H1 (cell line): ENCODE measurements around the gene ST8SIA5. TPM values are rescaled to one million over a fixed set of nuclear protein-coding genes. Genes with fewer than 3 reads are reported as not detected.

ENCODE experiments used
- CTCF ChIA-PET: fragments of 300-600 bp; sonication (Branson Sonifier 250); formaldehyde crosslinking; loops from one replicate; lab custom pipeline; 2021; ENCODE audit not compliant: partially characterized antibody; lab: Charles Lee
- POLR2A ChIA-PET: fragments of 300-600 bp; sonication (Branson Sonifier 250); formaldehyde crosslinking; loops from one replicate; lab custom pipeline; 2021; ENCODE audit warnings: inconsistent platforms; ENCODE audit not compliant: partially characterized antibody; lab: Charles Lee
- DNase-seq, 2 experiments: peaks; one replicate each; pipeline versions ENCODE4 v3.0.0 to v3.0.0-alpha.2; 2010 to 2022; ENCODE audit warnings: low spot score in 2 of 2, low read depth in 1 of 2, mixed read lengths in 1 of 2
- FAIRE-seq: peaks from 2 replicates; lab custom pipeline; 2011; peaks lifted over from hg19 to GRCh38; lab: Jason Lieb, UNC
- H2AFZ ChIP-seq: 2 replicates; pipeline ENCODE4 v1.8.1; 2012; ENCODE audit warnings: low read length, inconsistent platforms
- H2AK5ac ChIP-seq: 2 replicates; pipeline ENCODE4 v1.6.1; 2013; ENCODE audit warnings: low read depth, low read length
- H2BK120ac ChIP-seq: replicated peaks from 2 replicates; pipeline ENCODE3; 2013; ENCODE audit warnings: low read depth, low read length, inconsistent platforms
- H2BK12ac ChIP-seq: 2 replicates; pipeline ENCODE4 v1.6.1; 2013; ENCODE audit warnings: low read depth, low read length
- H2BK15ac ChIP-seq: 2 replicates; pipeline ENCODE4 v1.6.1; 2013; ENCODE audit warnings: low read length
- H2BK20ac ChIP-seq: 2 replicates; pipeline ENCODE4 v1.6.1; 2013; ENCODE audit warnings: low read length
- H2BK5ac ChIP-seq: 2 replicates; pipeline ENCODE4 v1.6.1; 2013; ENCODE audit warnings: low read depth, low read length
- H3K14ac ChIP-seq: 2 replicates; pipeline ENCODE4 v1.6.1; 2013; ENCODE audit warnings: inconsistent platforms; ENCODE audit not compliant: insufficient read length
- H3K18ac ChIP-seq: 2 replicates; pipeline ENCODE4 v1.6.1; 2013; ENCODE audit warnings: low read length; ENCODE audit errors: extremely low read depth
- H3K23ac ChIP-seq: 2 replicates; pipeline ENCODE4 v1.6.1; 2013; ENCODE audit warnings: inconsistent platforms; ENCODE audit not compliant: insufficient read length
- H3K23me2 ChIP-seq: 2 replicates; pipeline ENCODE4 v1.6.1; 2013; ENCODE audit warnings: low read depth, low read length
- H3K27ac ChIP-seq: 2 replicates; pipeline ENCODE4 v1.6.1; 2011; ENCODE audit warnings: low read depth, low read length, inconsistent platforms
- H3K27me3 ChIP-seq, 4 experiments: replicated peaks in 1 of 4; 1 replicate in 1 of 4; 2 replicates in 3 of 4; pipeline versions ENCODE4 v1.6.1 to v1.8.1; 2011 to 2013; ENCODE audit warnings: low read length in 3 of 4, mild to moderate bottlenecking in 3 of 4, inconsistent platforms in 2 of 4, mixed read lengths in 2 of 4, moderate library complexity in 1 of 4; ENCODE audit not compliant: control insufficient read depth in 3 of 4, insufficient read depth in 3 of 4; ENCODE audit errors: extremely low read depth in 1 of 4
- H3K36me3 ChIP-seq, 4 experiments: 2 replicates each; pipeline versions ENCODE4 v1.6.1 to v1.8.1; 2011 to 2013; ENCODE audit warnings: mild to moderate bottlenecking in 4 of 4, low read length in 3 of 4, moderate library complexity in 2 of 4, control low read depth in 1 of 4, inconsistent platforms in 1 of 4; ENCODE audit not compliant: insufficient read depth in 4 of 4, control insufficient read depth in 2 of 4
- H3K4ac ChIP-seq: replicated peaks from 2 replicates; pipeline ENCODE3; 2013; ENCODE audit warnings: low read length, low read depth, mixed read lengths, inconsistent platforms; ENCODE audit not compliant: insufficient read length
- H3K4me1 ChIP-seq, 4 experiments: replicated peaks in 1 of 4; 1 replicate in 1 of 4; 2 replicates in 3 of 4; pipeline versions ENCODE4 v1.6.1 to v1.8.1; 2011 to 2013; ENCODE audit warnings: low read length in 3 of 4, inconsistent platforms in 2 of 4, mixed read lengths in 1 of 4; ENCODE audit not compliant: insufficient read depth in 4 of 4, control insufficient read depth in 3 of 4
- H3K4me2 ChIP-seq, 2 experiments: 2 replicates each; pipeline versions ENCODE4 v1.6.1 to v1.8.1; 2011 to 2013; ENCODE audit warnings: low read depth in 2 of 2, low read length in 2 of 2, control low read depth in 1 of 2, inconsistent platforms in 1 of 2, mild to moderate bottlenecking in 1 of 2; ENCODE audit not compliant: insufficient read depth in 1 of 2
- H3K4me3 ChIP-seq, 4 experiments: fragments of 200-600, 300-600 bp in 1 of 4; sonication (generic), shearing (Covaris generic), sonication (Bioruptor Twin) in 1 of 4; 2 replicates each; pipeline versions ENCODE4 v1.5.1 to v1.8.1; 2011 to 2016; ENCODE audit warnings: low read length in 4 of 4, low read depth in 3 of 4, control low read depth in 2 of 4, inconsistent platforms in 2 of 4, mild to moderate bottlenecking in 2 of 4, mixed read lengths in 1 of 4, moderate library complexity in 1 of 4; ENCODE audit not compliant: insufficient read depth in 2 of 4; ENCODE audit errors: extremely low read depth in 1 of 4
- H3K56ac ChIP-seq: replicated peaks from 2 replicates; pipeline ENCODE3; 2013; ENCODE audit warnings: low read depth, mild to moderate bottlenecking, mixed read lengths, low read length, inconsistent platforms; ENCODE audit not compliant: insufficient read length
- H3K79me1 ChIP-seq: 2 replicates; pipeline ENCODE4 v1.6.1; 2013; ENCODE audit warnings: low read depth, low read length, control low read depth
- H3K79me2 ChIP-seq, 2 experiments: 2 replicates each; pipeline versions ENCODE4 v1.6.1 to v1.8.1; 2012 to 2013; ENCODE audit warnings: low read length in 2 of 2, mild to moderate bottlenecking in 2 of 2, inconsistent platforms in 1 of 2; ENCODE audit not compliant: insufficient read depth in 2 of 2, control insufficient read depth in 1 of 2
- H3K9ac ChIP-seq, 4 experiments: replicated peaks in 1 of 4; 1 replicate in 1 of 4; 2 replicates in 3 of 4; pipeline versions ENCODE4 v1.6.1 to v1.8.1; 2011 to 2013; ENCODE audit warnings: low read depth in 3 of 4, low read length in 3 of 4, control low read depth in 2 of 4, mild to moderate bottlenecking in 2 of 4, moderate library complexity in 2 of 4, inconsistent platforms in 1 of 4; ENCODE audit errors: extremely low read depth in 1 of 4
- H3K9me3 ChIP-seq, 2 experiments: 2 replicates each; pipeline versions ENCODE4 v1.6.1 to v1.8.1; 2012 to 2013; ENCODE audit warnings: mild to moderate bottlenecking in 2 of 2, moderate library complexity in 2 of 2, control low read depth in 1 of 2, inconsistent platforms in 1 of 2, low read depth in 1 of 2, low read length in 1 of 2, mixed read lengths in 1 of 2; ENCODE audit not compliant: insufficient read depth in 2 of 2
- H4K20me1 ChIP-seq, 2 experiments: replicated peaks in 1 of 2; 2 replicates each; pipeline versions ENCODE3 to v1.8.1; 2011 to 2013; ENCODE audit warnings: inconsistent platforms in 2 of 2, low read length in 2 of 2, mild to moderate bottlenecking in 1 of 2; ENCODE audit not compliant: insufficient read depth in 2 of 2, control insufficient read depth in 1 of 2
- H4K5ac ChIP-seq: 2 replicates; pipeline ENCODE4 v1.6.1; 2013; ENCODE audit warnings: low read length, low read depth, mixed read lengths, inconsistent platforms; ENCODE audit not compliant: insufficient read length
- H4K8ac ChIP-seq: 2 replicates; pipeline ENCODE4 v1.8.0; 2013; ENCODE audit warnings: mild to moderate bottlenecking, moderate library complexity, low read length, inconsistent platforms; ENCODE audit not compliant: insufficient read depth; ENCODE audit errors: extremely low read depth
- H4K91ac ChIP-seq: replicated peaks from 2 replicates; pipeline ENCODE3; 2013; ENCODE audit warnings: low read length, mixed read lengths, inconsistent platforms; ENCODE audit not compliant: insufficient read length
- E2F6 ChIP-seq: IDR thresholded peaks from 2 replicates; pipeline ENCODE4 v1.6.1; 2012; ENCODE audit warnings: inconsistent platforms
- GTF2F1 ChIP-seq: IDR thresholded peaks from 2 replicates; pipeline ENCODE4 v1.6.1; 2012; ENCODE audit warnings: low read depth, low read length, improper control_type of control experiment, borderline replicate concordance
- KDM4A ChIP-seq: IDR thresholded peaks from one replicate; pipeline ENCODE4 v1.7.1; 2012; ENCODE audit warnings: low read depth, mild to moderate bottlenecking, moderate library complexity, low read length, inconsistent platforms; ENCODE audit not compliant: severe bottlenecking
- SAP30 ChIP-seq: fragments of 300-600 bp; sonication (generic); IDR thresholded peaks from 2 replicates; pipeline ENCODE4 v1.7.1; 2012; ENCODE audit warnings: low read length, moderate library complexity, mild to moderate bottlenecking, inconsistent platforms; ENCODE audit not compliant: insufficient read depth, insufficient replicate concordance
- SIN3A ChIP-seq, 2 experiments: IDR thresholded peaks in 1 of 2; conservative IDR thresholded peaks in 1 of 2; 2 replicates each; pipeline ENCODE4 v1.6.1; 2011 to 2012; ENCODE audit warnings: low read length in 2 of 2, improper control_type of control experiment in 1 of 2, low read depth in 1 of 2, mild to moderate bottlenecking in 1 of 2
- SP4 ChIP-seq: IDR thresholded peaks from 2 replicates; pipeline ENCODE4 v1.6.1; 2012; ENCODE audit warnings: low read length, inconsistent platforms
- WGBS, 2 experiments: shearing (Covaris generic) in 1 of 2; methylation state at CpG; one replicate each; pipeline versions ENCODE4 v1.1.6 to v1.1.7; 2013 to 2015; ENCODE audit warnings: low lambda C conversion rate in 2 of 2, mixed read lengths in 2 of 2, inconsistent platforms in 1 of 2, low coverage in 1 of 2, missing lambda C conversion rate in 1 of 2; ENCODE audit not compliant: insufficient replicate concordance in 2 of 2, insufficient coverage in 1 of 2, insufficient read length in 1 of 2; ENCODE audit errors: extremely low coverage in 1 of 2, missing lambda C conversion rate in 1 of 2; 5-methylcytosine and 5-hydroxymethylcytosine counted together
- long read RNA-seq, 2 experiments: library from RNA in 1 of 2; library from capped mRNA in 1 of 2; stranded (forward); transcript quantifications; one replicate each; pipeline ENCODE4 v2.0.0, GENCODE V29; 2021; ENCODE audit warnings: inconsistent platforms in 1 of 2
- polyA minus RNA-seq, 3 experiments: library from RNA; depleted of rRNA, polyadenylated mRNA; stranded (reverse); fragments of >200 nt; gene quantifications; 1 replicate in 2 of 3; 2 replicates in 1 of 3; pipeline ENCODE4 v1.2.3, GENCODE V29; 2011
- polyA plus RNA-seq, 7 experiments: library from polyadenylated mRNA; depleted of rRNA in 3 of 7; stranded (reverse) in 5 of 7; unstranded in 2 of 7; fragments of >200 nt in 5 of 7; fragments of 200-250 nt in 2 of 7; gene quantifications; 1 replicate in 5 of 7; 2 replicates in 1 of 7; 4 replicates in 1 of 7; pipeline versions ENCODE4 v1.2.1 to v1.2.3, GENCODE V29; 2011 to 2013; ENCODE audit warnings: missing spikeins in 2 of 7, mixed read lengths in 2 of 7
- total RNA-seq: library from RNA; stranded (reverse); fragmentation: NEBNext Ultra II Directional; extraction: Animal tissue kit (Norgen Biotek cat#: 25700); gene quantifications from 2 replicates; pipeline ENCODE4 v1.2.1, GENCODE V29; 2021

ST8SIA5 gene, protein sequence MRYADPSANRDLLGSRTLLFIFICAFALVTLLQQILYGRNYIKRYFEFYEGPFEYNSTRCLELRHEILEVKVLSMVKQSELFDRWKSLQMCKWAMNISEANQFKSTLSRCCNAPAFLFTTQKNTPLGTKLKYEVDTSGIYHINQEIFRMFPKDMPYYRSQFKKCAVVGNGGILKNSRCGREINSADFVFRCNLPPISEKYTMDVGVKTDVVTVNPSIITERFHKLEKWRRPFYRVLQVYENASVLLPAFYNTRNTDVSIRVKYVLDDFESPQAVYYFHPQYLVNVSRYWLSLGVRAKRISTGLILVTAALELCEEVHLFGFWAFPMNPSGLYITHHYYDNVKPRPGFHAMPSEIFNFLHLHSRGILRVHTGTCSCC
- total RNA-seq = 6.3 and 7.0 TPM in 2 replicates
- 2.4 and 4.6 TPM in 2 replicates for polyA plus RNA-seq (2011; rRNA removed)
- polyA plus RNA-seq (2011; cell fraction: cytosol; rRNA removed) = 2.7 TPM
- polyA plus RNA-seq (2011; cell fraction: nucleus; rRNA removed) = 5.2 TPM
- polyA plus RNA-seq (2012, experiment 1 of 2) = 3.4 to 4.2 TPM (median 3.6 TPM) in 4 replicates
- polyA plus RNA-seq (2012, experiment 2 of 2) = 2.9 TPM
- polyA plus RNA-seq (2013, experiment 1 of 2) = 5.4 TPM
- polyA plus RNA-seq (2013, experiment 2 of 2) = 5.7 TPM
- 3.9 and 4.3 TPM in 2 replicates for polyA minus RNA-seq (2011; rRNA and poly(A)+ RNA removed)
- 3.7 TPM for polyA minus RNA-seq (2011; cell fraction: cytosol; rRNA and poly(A)+ RNA removed)
- polyA minus RNA-seq (2011; cell fraction: nucleus; rRNA and poly(A)+ RNA removed) = 3.0 TPM
- long read RNA-seq, experiment 1, full-length matches to known transcripts = 1 of 8 reads
- long read RNA-seq, experiment 1, partial matches to known transcripts = 3 of 8 reads
- long read RNA-seq, experiment 1, other reads (novel, unspliced or antisense) = 4 of 8 reads
- long read RNA-seq, experiment 2, partial matches to known transcripts = 0 of 1 reads
- long read RNA-seq, experiment 2, other reads (novel, unspliced or antisense) = 1 of 1 reads

- CTCF ChIA-PET = interaction anchor here (1.1 to 1.2 kb wide), 2 partner anchors 73 to 88 kb away, joined by 3 read pairs; no protein-coding TSS in a partner anchor
- Histone ChIP-seq H3K4me3 (peak within 1 kb of the TSS; percentile 26 to 67 (median 53)), H3K23ac (no peak within 1 kb of the TSS), H4K91ac (peak within 1 kb of the TSS; percentile 20), H2BK12ac (peak within 1 kb of the TSS; percentile 27; the same call in 1 of the 2 replicates), H4K8ac (peak within 1 kb of the TSS; percentile 75), H3K36me3 (no peaks in the 10 kb centered on the region), H3K4me2 (peak within 1 kb of the TSS; percentile 90 to 94), H2BK5ac (no peak within 1 kb of the TSS), H3K14ac (no peak within 1 kb of the TSS), H3K4me1 (peaks cover 0 to 12% (median 7%) of the 10 kb centered on the region in 4 experiments; a peak in 5 of 7 replicates), H3K4ac (no peak within 1 kb of the TSS), H2AFZ (peak within 1 kb of the TSS; percentile 84), H2BK20ac (no peak within 1 kb of the TSS), H3K27me3 (peaks cover 17 to 56% (median 40%) of the 10 kb centered on the region in 4 experiments), H3K18ac (peak within 1 kb of the TSS; percentile 32), H4K5ac (no peak within 1 kb of the TSS), H3K23me2 (peaks cover 10% of the 10 kb centered on the region; the same call in 1 of the 2 replicates), H3K79me2 (no peaks in the 10 kb centered on the region), H3K27ac (no peak within 1 kb of the TSS), H2BK15ac (no peak within 1 kb of the TSS), H3K9ac (no peak within 1 kb of the TSS), H3K56ac (no peak within 1 kb of the TSS), H2BK120ac (no peak within 1 kb of the TSS), H3K79me1 (no peaks in the 10 kb centered on the region), H4K20me1 (no peaks in the 10 kb centered on the region), H2AK5ac (no peak within 1 kb of the TSS), H3K9me3 (no peaks in the 10 kb centered on the region)
- 1% methylated on average over 42 of the region's 74 CpGs; no CpG with 5 or more reads in 1 of the 2 experiments for WGBS, 2 experiments
- no peak for FAIRE-seq
- DNase-seq = peak; percentile 46 to 88
- POLR2A ChIA-PET = interaction anchor here (0.6 to 0.7 kb wide), 2 partner anchors 17 to 39 kb away, joined by 3 to 4 read pairs; no protein-coding TSS in a partner anchor
- no peak for TF ChIP-seq GTF2F1
- TF ChIP-seq SIN3A (conservative IDR thresholded peaks at IDR 0.05 in 1 of 2, IDR thresholded peaks at IDR 0.05 in 1 of 2; ENCODE audit: low read depth in 1 of 2, low read length in 2 of 2) = no peak
- no peak for TF ChIP-seq SAP30
- TF ChIP-seq SP4 = no peak
- peak; percentile 62; the same call in 1 of the 2 replicates for TF ChIP-seq E2F6
- TF ChIP-seq KDM4A = peak; percentile 92
Measured at GRCh38 chr18:46756559-46757201, at the start of gene ST8SIA5. Gene ST8SIA5, minus strand, starts transcription at chr18:46757053. Its CDS starts 545 bp downstream, at chr18:46756508.
